H9 (cell line): ENCODE results near the gene KIT. TPM values are rescaled to one million over a fixed set of nuclear protein-coding genes. Genes with fewer than 3 reads are reported as not detected.

ENCODE experiments used
- DNase-seq: peaks from one replicate; pipeline ENCODE4 v3.0.0-alpha.2; 2017
- H2AFZ ChIP-seq: one replicate; pipeline ENCODE4 v1.6.1; 2013; ENCODE audit warnings: mild to moderate bottlenecking, low read length, control low read depth, moderate library complexity
- H2AK5ac ChIP-seq: 2 replicates; pipeline ENCODE4 v1.6.1; 2013; ENCODE audit warnings: low read length, control low read depth, mixed read lengths; ENCODE audit not compliant: insufficient read length
- H2BK120ac ChIP-seq: one replicate; pipeline ENCODE4 v1.6.1; 2013; ENCODE audit warnings: low read depth, mild to moderate bottlenecking, low read length, control low read depth, inconsistent platforms; ENCODE audit not compliant: poor library complexity, severe bottlenecking
- H2BK12ac ChIP-seq: 2 replicates; pipeline ENCODE4 v1.6.1; 2013; ENCODE audit warnings: low read length, control low read depth, mixed read lengths, low read depth; ENCODE audit not compliant: insufficient read length
- H2BK15ac ChIP-seq: 2 replicates; pipeline ENCODE4 v1.6.1; 2013; ENCODE audit warnings: low read depth, low read length, control low read depth
- H2BK20ac ChIP-seq: one replicate; pipeline ENCODE4 v1.6.1; 2013; ENCODE audit warnings: low read depth, mild to moderate bottlenecking, low read length, control low read depth, inconsistent platforms; ENCODE audit not compliant: poor library complexity, severe bottlenecking
- H2BK5ac ChIP-seq: 2 replicates; pipeline ENCODE4 v1.6.1; 2013; ENCODE audit warnings: low read length, control low read depth, mixed read lengths; ENCODE audit not compliant: insufficient read length
- H3K14ac ChIP-seq: 2 replicates; pipeline ENCODE4 v1.6.1; 2013; ENCODE audit warnings: low read length, control low read depth; ENCODE audit not compliant: insufficient read depth
- H3K18ac ChIP-seq: 2 replicates; pipeline ENCODE4 v1.6.1; 2013; ENCODE audit warnings: low read depth, mild to moderate bottlenecking, mixed read lengths, low read length, control low read depth; ENCODE audit not compliant: insufficient read length
- H3K23ac ChIP-seq: 2 replicates; pipeline ENCODE4 v1.6.1; 2013; ENCODE audit warnings: low read length, control low read depth, mixed read lengths, low read depth; ENCODE audit not compliant: insufficient read length
- H3K23me2 ChIP-seq: 2 replicates; pipeline ENCODE4 v1.6.1; 2013; ENCODE audit warnings: low read depth, mild to moderate bottlenecking, mixed read lengths, low read length, control low read depth; ENCODE audit not compliant: insufficient read length, poor library complexity, severe bottlenecking
- H3K27ac ChIP-seq: 2 replicates; pipeline ENCODE4 v1.5.1; 2013; ENCODE audit warnings: low read length, control low read depth, mixed read lengths, low read depth; ENCODE audit not compliant: insufficient read length
- H3K27me3 ChIP-seq: 2 replicates; pipeline ENCODE4 v1.6.1; 2013; ENCODE audit warnings: low read length, control low read depth, inconsistent platforms; ENCODE audit not compliant: insufficient read depth
- H3K4ac ChIP-seq: 2 replicates; pipeline ENCODE4 v1.6.1; 2013; ENCODE audit warnings: low read depth, mild to moderate bottlenecking, control low read depth, inconsistent platforms, low read length, moderate library complexity
- H3K4me1 ChIP-seq: 2 replicates; pipeline ENCODE4 v1.6.1; 2013; ENCODE audit warnings: low read length, control low read depth, inconsistent platforms; ENCODE audit not compliant: insufficient read depth
- H3K4me2 ChIP-seq: 2 replicates; pipeline ENCODE4 v1.6.1; 2013; ENCODE audit warnings: low read length, control low read depth, mixed read lengths; ENCODE audit not compliant: insufficient read length, insufficient read depth
- H3K56ac ChIP-seq: 2 replicates; pipeline ENCODE4 v1.6.1; 2013; ENCODE audit warnings: low read depth, mild to moderate bottlenecking, mixed read lengths, low read length, control low read depth; ENCODE audit not compliant: insufficient read length
- H3K79me1 ChIP-seq: 2 replicates; pipeline ENCODE4 v1.6.1; 2013; ENCODE audit warnings: low read depth, mild to moderate bottlenecking, moderate library complexity, low read length, control low read depth, inconsistent platforms; ENCODE audit not compliant: insufficient read depth, poor library complexity, severe bottlenecking
- H3K79me2 ChIP-seq: 2 replicates; pipeline ENCODE4 v1.6.1; 2013; ENCODE audit warnings: low read length, control low read depth, inconsistent platforms; ENCODE audit not compliant: insufficient read depth
- H3K9ac ChIP-seq: 2 replicates; pipeline ENCODE4 v1.6.1; 2013; ENCODE audit warnings: low read length, control low read depth, mixed read lengths; ENCODE audit not compliant: insufficient read length; ENCODE audit errors: extremely low read depth
- H3K9me3 ChIP-seq: one replicate; pipeline ENCODE4 v1.6.1; 2013; ENCODE audit warnings: low read depth, low read length, inconsistent platforms; ENCODE audit not compliant: control insufficient read depth
- H3T11ph ChIP-seq: one replicate; pipeline ENCODE4 v1.6.1; 2013; ENCODE audit warnings: mild to moderate bottlenecking, low read length, control low read depth, inconsistent platforms
- H4K20me1 ChIP-seq: one replicate; pipeline ENCODE4 v1.6.1; 2013; ENCODE audit not compliant: control insufficient read depth, insufficient read length, insufficient read depth
- H4K5ac ChIP-seq: 2 replicates; pipeline ENCODE4 v1.6.1; 2013; ENCODE audit warnings: low read depth, mild to moderate bottlenecking, mixed read lengths, low read length, control low read depth; ENCODE audit not compliant: insufficient read length
- H4K8ac ChIP-seq: replicated peaks from 2 replicates; pipeline ENCODE4 v1.6.1; 2013; ENCODE audit warnings: low read length, control low read depth, mixed read lengths, low read depth; ENCODE audit not compliant: insufficient read length
- H4K91ac ChIP-seq: 2 replicates; pipeline ENCODE4 v1.6.1; 2013; ENCODE audit warnings: low read depth, mild to moderate bottlenecking, moderate library complexity, mixed read lengths, low read length, control low read depth; ENCODE audit not compliant: insufficient read length
- H3K27ac Mint-ChIP-seq, 3 experiments: 2 replicates in 2 of 3; 3 replicates in 1 of 3; pipeline ENCODE4 v1.8.0; 2020 to 2021; ENCODE audit warnings: mixed read lengths in 3 of 3, mild to moderate bottlenecking in 1 of 3, moderate library complexity in 1 of 3
- H3K27me3 Mint-ChIP-seq: 2 replicates; pipeline ENCODE4 v1.8.0; 2021; ENCODE audit warnings: low read depth, mild to moderate bottlenecking, moderate library complexity, mixed read lengths
- H3K36me3 Mint-ChIP-seq, 3 experiments: 2 replicates in 2 of 3; 3 replicates in 1 of 3; pipeline ENCODE4 v1.8.0; 2020 to 2021; ENCODE audit warnings: low read depth in 3 of 3, mixed read lengths in 3 of 3; ENCODE audit not compliant: insufficient read depth in 1 of 3
- H3K4me1 Mint-ChIP-seq, 2 experiments: 2 replicates each; pipeline ENCODE4 v1.8.0; 2020; ENCODE audit warnings: mixed read lengths in 2 of 2
- H3K4me3 Mint-ChIP-seq, 2 experiments: 2 replicates in 1 of 2; 3 replicates in 1 of 2; pipeline ENCODE4 v1.8.0; 2020 to 2021; ENCODE audit warnings: mild to moderate bottlenecking in 2 of 2, mixed read lengths in 2 of 2, moderate library complexity in 1 of 2
- H3K9me3 Mint-ChIP-seq, 2 experiments: 2 replicates in 1 of 2; 3 replicates in 1 of 2; pipeline ENCODE4 v1.8.0; 2020; ENCODE audit warnings: mild to moderate bottlenecking in 2 of 2, mixed read lengths in 2 of 2, moderate library complexity in 1 of 2
- WGBS: extraction: QIAGEN DNeasy Blood & Tissue Kit; methylation state at CpG from one replicate; pipeline ENCODE4 v1.1.7; 2013; ENCODE audit warnings: missing lambda C conversion rate, low lambda C conversion rate, mixed read lengths; ENCODE audit not compliant: insufficient read length; ENCODE audit errors: extremely low coverage; 5-methylcytosine and 5-hydroxymethylcytosine counted together
- total RNA-seq: library from RNA; stranded (reverse); gene quantifications from 2 replicates; pipeline ENCODE4 v1.2.1, GENCODE V29; 2021
- TF ChIP-seq, protein P1 (sequence below): fragments of 200-600 bp; sonication (generic); conservative IDR thresholded peaks from 3 replicates; pipeline ENCODE4 v1.8.0; 2021; ENCODE audit warnings: antibody characterized with exemption, mild to moderate bottlenecking

KIT gene
- total RNA-seq, 1 experiment from 2014 or later = 6.7 TPM

DNA sequence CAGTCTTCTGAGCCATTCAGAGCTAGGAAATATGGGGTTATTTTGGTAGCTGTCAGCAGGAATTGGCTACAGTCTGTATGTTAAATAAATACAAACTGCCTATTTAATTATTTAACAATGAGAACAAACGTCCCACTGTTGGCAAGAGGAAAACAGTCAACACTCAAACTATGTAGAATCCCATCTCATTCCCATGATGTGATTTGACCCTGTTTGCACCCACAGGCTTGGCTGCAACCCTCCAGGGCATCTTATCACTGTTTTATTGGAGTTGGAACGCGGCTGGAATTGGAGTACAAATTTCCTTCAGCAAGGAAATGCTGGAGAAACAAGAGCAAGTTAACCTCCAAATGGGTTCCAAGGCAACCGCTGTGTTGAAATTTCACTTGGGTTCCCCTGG, 124.0 kb downstream of the KIT start:
- no peaks in the 10 kb centered on the region for H3K79me1 ChIP-seq
- Mint-ChIP-seq H3K27ac (peak overlapping the region in 1 of 3 experiments; percentile 62; a peak in 1 of 7 replicates), H3K9me3 (no peaks in the 10 kb centered on the region), H3K4me3 (no peak overlapping the region), H3K4me1 (peaks cover 0 to 2% of the 10 kb centered on the region in 2 experiments; a peak in 2 of 4 replicates), H3K27me3 (no peaks in the 10 kb centered on the region; the same call in 1 of the 2 replicates), H3K36me3 (no peaks in the 10 kb centered on the region)
- H3K27me3 ChIP-seq = no peaks in the 10 kb centered on the region
- no peaks in the 10 kb centered on the region for H3K4me1 ChIP-seq
- H3K4me2 ChIP-seq = no peak overlapping the region
- no peak overlapping the region for H4K91ac ChIP-seq
- no peak overlapping the region for H2BK120ac ChIP-seq
- no peaks in the 10 kb centered on the region for H3K23me2 ChIP-seq
- no peak overlapping the region for H2BK12ac ChIP-seq
- no peaks in the 10 kb centered on the region for H3K79me2 ChIP-seq
- TF ChIP-seq, protein P1, sequence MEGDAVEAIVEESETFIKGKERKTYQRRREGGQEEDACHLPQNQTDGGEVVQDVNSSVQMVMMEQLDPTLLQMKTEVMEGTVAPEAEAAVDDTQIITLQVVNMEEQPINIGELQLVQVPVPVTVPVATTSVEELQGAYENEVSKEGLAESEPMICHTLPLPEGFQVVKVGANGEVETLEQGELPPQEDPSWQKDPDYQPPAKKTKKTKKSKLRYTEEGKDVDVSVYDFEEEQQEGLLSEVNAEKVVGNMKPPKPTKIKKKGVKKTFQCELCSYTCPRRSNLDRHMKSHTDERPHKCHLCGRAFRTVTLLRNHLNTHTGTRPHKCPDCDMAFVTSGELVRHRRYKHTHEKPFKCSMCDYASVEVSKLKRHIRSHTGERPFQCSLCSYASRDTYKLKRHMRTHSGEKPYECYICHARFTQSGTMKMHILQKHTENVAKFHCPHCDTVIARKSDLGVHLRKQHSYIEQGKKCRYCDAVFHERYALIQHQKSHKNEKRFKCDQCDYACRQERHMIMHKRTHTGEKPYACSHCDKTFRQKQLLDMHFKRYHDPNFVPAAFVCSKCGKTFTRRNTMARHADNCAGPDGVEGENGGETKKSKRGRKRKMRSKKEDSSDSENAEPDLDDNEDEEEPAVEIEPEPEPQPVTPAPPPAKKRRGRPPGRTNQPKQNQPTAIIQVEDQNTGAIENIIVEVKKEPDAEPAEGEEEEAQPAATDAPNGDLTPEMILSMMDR = no peak
- no peaks in the 10 kb centered on the region for H3K9me3 ChIP-seq
- H3K18ac ChIP-seq = no peak overlapping the region
- H2AFZ ChIP-seq = no peak overlapping the region
- no peak overlapping the region for H2BK5ac ChIP-seq
- no peak overlapping the region for H3K56ac ChIP-seq
- H3T11ph ChIP-seq = no peak overlapping the region
- no peak overlapping the region for H2AK5ac ChIP-seq
- H4K5ac ChIP-seq = no peak overlapping the region
- DNase-seq = no peak
- no peak overlapping the region for H3K4ac ChIP-seq
- no peak overlapping the region for H2BK15ac ChIP-seq
- no peak overlapping the region for H3K14ac ChIP-seq
- H3K27ac ChIP-seq = no peak overlapping the region
- no peaks in the 10 kb centered on the region for H4K20me1 ChIP-seq
- no peak overlapping the region for H3K23ac ChIP-seq
- H3K9ac ChIP-seq = no peak overlapping the region
- H4K8ac ChIP-seq = no peak overlapping the region
- no CpG with 5 or more reads among the region's 4 CpGs for WGBS
- H2BK20ac ChIP-seq = no peak overlapping the region
